Peyer's patch (tissue), 4 donors: ENCODE results near the gene CNTNAP3B.
"Not testable (repeated sequence)": the region's sequence is repeated elsewhere in the genome, so short reads cannot be mapped to it uniquely, and the experiment has no call there.

Source experiments
- CTCF ChIP-seq, 6 experiments: fragments of 450-650 bp in 4 of 6; fragments of 200-600 bp in 2 of 6; sonication (generic) in 1 of 6; IDR thresholded peaks; one replicate each; pipeline ENCODE4 v1.5.1; 2017 to 2019; ENCODE audit warnings: antibody characterized with exemption in 6 of 6, mild to moderate bottlenecking in 3 of 6, moderate library complexity in 1 of 6
- POLR2A ChIP-seq, 2 donors: fragments of 450-650 bp; IDR thresholded peaks; one replicate each; pipeline ENCODE4 v1.5.1; 2017; ENCODE audit warnings: antibody characterized with exemption in 2 of 2, mild to moderate bottlenecking in 2 of 2, moderate library complexity in 2 of 2

DNA sequence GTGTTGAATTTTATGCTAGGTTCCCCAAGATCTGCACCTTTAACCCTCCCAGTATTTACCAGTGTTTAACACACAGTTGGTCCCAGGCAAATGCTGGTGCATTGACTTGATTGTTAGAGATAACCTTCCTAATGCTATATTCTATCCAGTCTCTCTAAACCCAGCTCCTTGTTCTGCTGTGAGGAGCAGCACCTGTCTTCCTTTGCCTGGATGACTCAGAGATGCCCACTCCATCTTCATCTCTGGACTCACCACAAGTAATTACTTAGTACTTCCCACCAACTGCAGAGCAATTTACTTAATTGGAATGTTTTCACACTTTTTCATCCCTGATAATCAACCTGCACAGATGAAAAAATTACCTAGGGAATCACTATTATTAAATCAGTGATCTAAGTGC, 108.6 kb downstream of the CNTNAP3B start:
- TF ChIP-seq POLR2A, CTCF (IDR thresholded peaks at IDR 0.05): not testable (repeated sequence)
